ENCODE measurements around the gene ANKRD52.
A peak's percentile ranks its signal among the peaks of the same experiment; 100 is the strongest.
"Not testable (repeated sequence)": the region's sequence is repeated elsewhere in the genome, so short reads cannot be mapped to it uniquely, and the experiment has no call there.

The ANKRD52 gene

DNA sequence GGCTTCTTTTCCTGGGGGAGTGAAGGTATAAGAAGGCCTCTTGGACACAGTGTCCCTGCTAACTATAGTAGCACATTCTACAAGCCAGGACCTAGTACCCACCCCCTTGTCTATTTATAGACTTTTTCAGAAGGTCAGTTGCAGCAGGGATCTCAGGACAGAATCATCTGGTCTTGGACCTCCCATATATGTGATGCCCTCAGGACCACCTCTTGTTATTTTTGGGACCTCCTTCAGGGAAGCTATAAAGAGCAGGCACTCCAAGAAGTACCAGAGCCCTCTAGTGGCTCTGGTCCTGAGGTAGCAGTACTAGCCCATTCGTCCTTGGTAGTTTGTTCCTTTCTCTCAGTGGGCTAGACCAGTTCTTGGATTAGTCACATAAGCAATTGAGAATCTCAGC, 12.8 kb upstream of the ANKRD52 start:
- no peak overlapping the region for H3K4me3 ChIP-seq (ENCODE audit: low read depth, low read length)
- TF ChIP-seq, protein P1, sequence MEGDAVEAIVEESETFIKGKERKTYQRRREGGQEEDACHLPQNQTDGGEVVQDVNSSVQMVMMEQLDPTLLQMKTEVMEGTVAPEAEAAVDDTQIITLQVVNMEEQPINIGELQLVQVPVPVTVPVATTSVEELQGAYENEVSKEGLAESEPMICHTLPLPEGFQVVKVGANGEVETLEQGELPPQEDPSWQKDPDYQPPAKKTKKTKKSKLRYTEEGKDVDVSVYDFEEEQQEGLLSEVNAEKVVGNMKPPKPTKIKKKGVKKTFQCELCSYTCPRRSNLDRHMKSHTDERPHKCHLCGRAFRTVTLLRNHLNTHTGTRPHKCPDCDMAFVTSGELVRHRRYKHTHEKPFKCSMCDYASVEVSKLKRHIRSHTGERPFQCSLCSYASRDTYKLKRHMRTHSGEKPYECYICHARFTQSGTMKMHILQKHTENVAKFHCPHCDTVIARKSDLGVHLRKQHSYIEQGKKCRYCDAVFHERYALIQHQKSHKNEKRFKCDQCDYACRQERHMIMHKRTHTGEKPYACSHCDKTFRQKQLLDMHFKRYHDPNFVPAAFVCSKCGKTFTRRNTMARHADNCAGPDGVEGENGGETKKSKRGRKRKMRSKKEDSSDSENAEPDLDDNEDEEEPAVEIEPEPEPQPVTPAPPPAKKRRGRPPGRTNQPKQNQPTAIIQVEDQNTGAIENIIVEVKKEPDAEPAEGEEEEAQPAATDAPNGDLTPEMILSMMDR (IDR thresholded peaks at IDR 0.05; ENCODE audit: borderline replicate concordance, insufficient read depth, low read depth, low read length), result peak; percentile 38; the same call in 1 of the 2 replicates

DNA sequence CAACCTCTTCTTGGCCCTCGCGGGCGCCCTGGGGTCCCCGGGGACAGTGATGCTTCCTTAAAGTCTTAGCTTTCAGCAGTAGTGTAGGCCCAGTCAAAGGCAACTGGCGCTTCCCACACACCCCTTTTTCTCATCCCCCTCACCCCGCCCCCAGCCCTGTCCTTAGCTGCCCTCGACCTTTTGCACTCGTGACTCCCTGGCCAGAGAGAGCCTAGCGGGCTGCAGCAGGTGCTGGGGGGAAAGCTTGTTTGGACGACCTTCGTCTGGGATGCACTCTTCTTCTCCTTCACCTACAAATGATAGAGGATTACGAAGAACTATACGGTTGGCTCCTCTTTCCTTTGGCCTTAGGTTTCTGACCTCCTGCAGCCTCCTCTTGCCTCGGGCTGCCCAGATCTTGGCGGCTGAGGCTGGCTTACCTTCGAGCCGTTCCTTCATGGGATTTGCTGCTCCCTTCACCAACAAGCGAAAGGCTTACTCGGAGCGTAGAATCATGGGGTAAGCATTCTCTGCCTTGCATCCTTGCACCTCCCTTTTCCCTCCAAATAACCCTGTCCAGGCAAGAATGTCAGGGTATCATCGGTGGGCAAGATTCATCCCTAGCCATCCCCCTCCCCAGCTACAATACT, 9.4 kb upstream of the ANKRD52 start:
- TF ChIP-seq, protein P1 (IDR thresholded peaks at IDR 0.05; ENCODE audit: borderline replicate concordance, insufficient read depth, low read depth, low read length), result no peak
- H3K4me3 ChIP-seq (ENCODE audit: low read depth, low read length), result peak overlapping the region; percentile 87

DNA sequence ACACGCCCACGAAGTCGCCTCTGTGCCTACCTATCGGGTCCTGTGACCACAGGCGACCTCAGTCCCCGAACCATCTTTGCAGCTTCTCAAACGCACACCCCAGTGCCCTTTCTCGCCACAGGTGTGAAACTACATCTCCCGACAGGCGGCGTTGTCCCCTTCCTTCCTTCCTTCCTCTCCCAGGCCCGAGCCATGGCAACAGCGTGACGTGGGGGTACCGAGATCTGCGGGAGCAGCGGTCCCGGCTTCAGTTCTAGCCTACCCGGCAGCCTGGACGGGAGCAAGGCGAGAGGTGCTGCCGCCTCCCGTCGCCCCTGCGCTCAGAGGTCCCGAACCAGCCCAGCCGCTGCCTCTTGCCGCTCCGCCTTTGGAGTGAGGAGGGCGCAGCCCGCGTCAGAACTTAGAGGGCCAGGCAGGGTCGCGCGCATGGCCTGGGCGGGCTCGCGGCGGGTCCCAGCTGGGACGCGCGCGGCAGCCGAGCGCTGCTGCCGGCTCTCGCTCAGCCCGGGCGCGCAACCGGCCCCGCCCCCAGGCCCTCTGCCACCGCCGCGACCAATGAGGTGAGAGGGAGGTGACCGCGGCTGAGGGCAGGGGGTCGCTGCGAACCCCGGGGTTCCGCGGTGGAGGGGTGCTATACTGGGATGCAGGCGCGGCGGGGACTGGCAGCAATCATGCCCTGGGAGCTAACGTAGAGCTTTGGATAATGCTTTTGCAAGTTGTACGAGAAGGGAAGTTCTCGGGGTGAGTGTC, 8.7 kb upstream of the ANKRD52 start, which contains the start of gene COQ10A:
COQ10A (plus strand) TSS at position 250 of the 750 bp plus-strand sequence; CDS start at position 427, 177 bp downstream.
- TF ChIP-seq, protein P1 (IDR thresholded peaks at IDR 0.05; ENCODE audit: borderline replicate concordance, insufficient read depth, low read depth, low read length), result peak; percentile 61; the same call in 1 of the 2 replicates
- peak within 1 kb of the TSS; percentile 87 for H3K4me3 ChIP-seq (ENCODE audit: low read depth, low read length)

- peak overlapping the region; percentile 87 for H3K4me3 ChIP-seq (ENCODE audit: low read depth, low read length)
Measured at GRCh38 chr12:56266068-56266692, 8.0 kb upstream of the ANKRD52 start.

DNA sequence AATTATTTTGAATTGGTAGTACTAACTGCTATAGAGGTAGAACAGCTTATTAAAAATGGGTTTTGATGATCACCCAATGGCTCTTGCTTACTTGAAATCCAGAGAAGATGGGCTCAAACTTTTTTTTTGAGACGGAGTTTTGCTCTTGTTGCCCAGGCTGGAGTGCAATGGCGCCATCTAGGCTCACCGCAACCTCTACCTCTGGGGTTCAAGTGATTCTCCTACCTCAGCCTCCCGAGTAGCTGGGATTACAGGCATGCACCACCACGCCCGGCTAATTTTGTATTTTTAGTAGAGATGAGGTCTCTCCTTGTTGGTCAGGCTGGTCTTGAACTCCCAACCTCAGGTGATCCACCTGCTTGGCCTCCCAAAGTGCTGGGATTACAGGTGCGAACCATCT, 4.8 kb upstream of the ANKRD52 start:
- not testable (repeated sequence) for H3K4me3 ChIP-seq (ENCODE audit: low read depth, low read length)

- TF ChIP-seq, protein P1 (IDR thresholded peaks at IDR 0.05; ENCODE audit: borderline replicate concordance, insufficient read depth, low read depth, low read length), result no peak
- H3K4me3 ChIP-seq (ENCODE audit: low read depth, low read length), result no peak overlapping the region
Measured at GRCh38 chr12:56261503-56262232, 3.5 kb upstream of the ANKRD52 start.

DNA sequence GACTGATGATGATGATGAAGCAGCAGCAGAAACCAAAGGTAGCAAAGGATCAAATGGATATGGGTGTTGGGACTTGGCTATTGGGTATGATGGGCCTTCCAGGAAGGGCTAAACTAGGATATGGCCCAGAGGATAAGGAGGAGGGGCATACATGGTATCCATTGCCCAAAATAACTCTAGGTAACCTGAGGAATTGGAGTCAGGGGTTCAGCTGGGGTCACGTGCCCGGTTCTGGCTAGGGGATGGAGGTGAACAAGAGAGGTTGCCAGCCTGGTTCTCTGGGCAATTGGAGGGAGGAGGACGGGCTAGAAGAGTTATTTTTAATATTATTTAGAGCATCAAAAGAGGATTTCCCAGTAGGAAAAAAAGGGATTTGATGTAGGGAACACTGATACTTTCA, 2.7 kb upstream of the ANKRD52 start:
- TF ChIP-seq, protein P1 (IDR thresholded peaks at IDR 0.05; ENCODE audit: borderline replicate concordance, insufficient read depth, low read depth, low read length), result no peak
- H3K4me3 ChIP-seq (ENCODE audit: low read depth, low read length), result no peak overlapping the region

Measured in GM12875 (cell line).